RPMI7951 (cell line): ENCODE results near the gene LAIR2. TPM values are rescaled to one million over a fixed set of nuclear protein-coding genes. Genes with fewer than 3 reads are reported as not detected.
"Not testable (repeated sequence)": the region's sequence is repeated elsewhere in the genome, so short reads cannot be mapped to it uniquely, and the experiment has no call there.

Experiments
- DNase-seq: peaks from one replicate; pipeline ENCODE4 v3.0.0-alpha.2; 2012; ENCODE audit warnings: low read depth
- total RNA-seq: library from RNA; depleted of rRNA; stranded (reverse); fragments of >200 nt; shearing (Covaris generic); gene quantifications from 2 replicates; pipeline ENCODE4 v1.2.3, GENCODE V29; 2014

Gene LAIR2
- total RNA-seq, 1 experiment from 2014 or later, result not detected

DNA sequence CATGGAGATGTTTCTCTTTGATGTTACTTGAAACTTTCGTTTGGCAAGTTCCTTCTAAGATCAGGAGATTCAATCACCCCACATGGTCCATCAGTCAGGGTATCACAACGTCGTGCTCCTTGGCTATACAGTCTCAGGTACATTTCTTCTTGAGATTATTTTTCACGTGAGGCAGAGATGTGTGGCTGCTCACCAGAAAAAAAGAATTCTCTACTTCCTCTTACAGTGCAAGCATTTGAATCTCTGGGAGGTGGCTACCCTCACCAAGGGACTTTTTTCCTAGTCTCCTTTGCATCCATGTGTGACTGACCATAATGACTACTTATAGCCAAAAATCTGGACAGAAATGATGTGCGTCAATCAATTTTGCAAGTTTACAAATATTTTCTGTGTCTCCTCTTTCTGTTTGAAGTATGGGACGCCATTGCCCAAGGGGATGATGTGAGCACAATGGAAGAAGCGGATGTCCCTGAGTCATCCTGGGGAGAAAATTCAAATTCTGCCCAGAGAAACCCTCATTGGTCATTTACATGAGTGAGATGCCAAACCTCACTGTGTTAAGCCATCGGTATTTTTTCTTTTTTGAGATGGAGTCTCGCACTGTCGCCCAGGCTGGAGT, 8.6 kb upstream of the LAIR2 start:
- peak; percentile 22 for DNase-seq

DNA sequence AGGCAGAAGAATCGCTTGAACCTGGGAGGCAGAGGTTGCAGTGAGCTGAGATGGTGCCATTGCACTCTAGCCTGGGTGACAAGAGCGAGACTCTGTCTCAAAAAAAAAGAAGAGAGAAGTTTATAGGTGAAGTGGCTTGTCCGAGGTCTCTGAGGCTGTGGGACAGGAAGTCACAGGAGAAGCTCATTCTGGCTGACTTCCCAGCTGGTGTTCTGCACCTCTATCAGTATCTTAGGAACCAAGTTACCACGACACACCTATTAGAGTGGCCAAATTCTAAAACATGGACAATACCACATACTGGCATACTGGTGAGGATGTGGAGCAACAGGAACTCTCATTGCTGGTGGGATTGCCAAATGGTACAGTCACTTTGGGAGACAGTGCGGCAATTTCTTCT, 7.3 kb upstream of the LAIR2 start:
- not testable (repeated sequence) for DNase-seq

DNA sequence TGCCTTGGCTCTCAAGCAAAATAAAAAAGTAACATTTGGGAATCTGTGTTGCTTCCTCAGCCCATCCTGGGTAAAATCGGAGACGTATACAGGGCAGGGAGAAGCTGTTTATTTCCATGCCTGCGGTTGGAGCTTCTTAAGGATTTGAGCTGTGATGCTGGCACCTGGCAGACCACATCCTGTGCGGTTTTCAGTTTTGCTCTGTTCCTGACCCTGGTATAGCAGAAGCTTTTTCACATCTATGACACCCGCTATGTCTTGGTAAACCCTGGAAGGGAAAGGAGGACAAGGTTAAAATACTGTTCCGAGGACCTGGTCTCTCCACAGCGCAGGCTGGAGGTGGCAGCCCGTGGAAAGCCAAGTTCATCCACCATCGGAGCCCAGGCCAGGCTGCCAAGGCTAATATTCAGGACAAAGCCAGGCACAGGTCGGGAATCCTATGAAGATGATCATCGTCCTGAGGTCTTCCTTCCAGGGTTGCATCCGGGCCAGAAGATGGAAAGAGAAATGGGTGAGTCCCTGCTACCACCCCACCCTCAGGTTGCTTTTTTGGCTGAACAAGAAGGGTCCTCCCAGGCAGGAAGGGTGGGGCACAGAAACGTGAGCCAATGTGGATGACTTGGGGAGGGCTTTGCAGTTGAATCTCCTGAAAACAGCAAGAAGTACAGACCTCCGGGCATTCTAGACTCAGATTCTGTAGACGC, 4.7 kb upstream of the LAIR2 start:
- not testable (repeated sequence) for DNase-seq

GRCh38 chr19:54498451-54498772, 4.2 kb upstream of the LAIR2 start:
- not testable (repeated sequence) for DNase-seq

- not testable (repeated sequence) for DNase-seq
Observed at GRCh38 chr19:54505542-54505941, 2.9 kb downstream of the LAIR2 start.

DNA sequence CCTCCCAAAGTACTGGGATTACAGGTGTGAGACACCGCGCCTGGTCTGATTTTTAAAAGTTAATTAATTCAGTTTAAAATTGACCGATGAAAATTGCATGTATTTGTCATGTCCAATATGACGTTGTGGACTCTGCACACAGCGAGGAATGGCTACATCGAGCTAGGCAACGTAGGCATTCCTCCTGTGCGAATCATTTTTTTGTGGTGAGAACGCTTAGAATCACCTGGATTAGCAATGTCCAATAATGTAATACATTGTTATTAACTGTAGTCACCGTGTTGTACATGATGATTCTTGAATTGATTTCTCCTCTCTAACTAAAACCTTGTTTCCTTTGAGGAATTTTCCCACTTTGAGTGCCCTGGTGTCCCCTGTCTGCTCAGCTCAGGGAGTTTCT, 3.4 kb downstream of the LAIR2 start:
- no peak for DNase-seq

- DNase-seq, result not testable (repeated sequence)
Observed at GRCh38 chr19:54507038-54507717, 4.5 kb downstream of the LAIR2 start.

DNA sequence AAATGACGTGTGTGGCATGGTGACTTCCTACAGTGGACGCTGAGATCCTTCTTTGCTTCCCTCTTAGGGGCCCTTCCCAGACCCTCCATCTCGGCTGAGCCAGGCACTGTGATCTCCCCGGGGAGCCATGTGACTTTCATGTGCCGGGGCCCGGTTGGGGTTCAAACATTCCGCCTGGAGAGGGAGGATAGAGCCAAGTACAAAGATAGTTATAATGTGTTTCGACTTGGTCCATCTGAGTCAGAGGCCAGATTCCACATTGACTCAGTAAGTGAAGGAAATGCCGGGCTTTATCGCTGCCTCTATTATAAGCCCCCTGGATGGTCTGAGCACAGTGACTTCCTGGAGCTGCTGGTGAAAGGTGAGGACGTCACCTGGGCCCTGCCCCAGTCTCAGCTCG, 5.2 kb downstream of the LAIR2 start:
- DNase-seq, result no peak

DNA sequence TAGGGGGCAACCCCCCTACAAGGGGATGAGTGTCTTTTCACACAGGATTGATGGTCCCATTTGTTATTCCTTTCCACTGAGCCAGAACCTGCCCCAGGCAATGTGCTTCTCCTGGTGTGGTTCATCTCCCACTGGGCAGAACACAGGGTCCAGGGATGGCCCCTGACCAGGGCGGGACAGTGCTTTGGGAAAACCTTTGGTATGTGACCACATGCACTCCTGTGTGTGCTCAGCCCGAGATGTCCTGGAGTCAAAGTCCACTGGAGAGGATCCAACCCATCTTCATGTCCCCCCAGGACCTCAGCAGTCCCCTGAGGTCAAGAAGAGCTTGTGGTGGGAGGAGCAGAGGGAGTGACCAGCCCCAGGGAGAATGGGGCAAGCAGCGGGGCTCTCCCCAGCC, 5.9 kb downstream of the LAIR2 start:
- not testable (repeated sequence) for DNase-seq

GRCh38 chr19:54509200-54509940, 6.7 kb downstream of the LAIR2 start:
- DNase-seq, result not testable (repeated sequence)

GRCh38 chr19:54515156-54515555, 12.5 kb downstream of the LAIR2 start:
- DNase-seq, result no peak

- DNase-seq, result peak; percentile 80
Observed at GRCh38 chr19:54517483-54517882, 14.9 kb downstream of the LAIR2 start.

DNA sequence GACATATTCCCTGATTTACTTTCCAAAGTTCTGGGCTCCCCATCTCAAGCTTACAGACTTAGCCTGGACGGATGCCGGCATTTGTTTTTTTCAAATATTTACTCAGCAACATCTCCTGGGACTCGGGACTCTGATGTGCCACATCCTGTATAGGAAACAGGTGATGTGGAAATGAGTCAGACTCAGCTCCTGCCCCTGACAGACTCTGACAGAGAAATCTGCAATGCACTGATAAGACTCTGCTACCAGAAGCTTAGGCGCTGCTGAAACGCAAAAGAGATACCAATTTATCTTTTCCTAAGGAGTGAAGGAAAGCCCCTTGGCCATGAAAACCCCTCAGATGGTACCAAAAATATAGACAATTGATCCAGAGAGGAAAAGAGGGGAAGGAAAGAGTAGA, 16.2 kb downstream of the LAIR2 start:
- DNase-seq, result peak; percentile 63

- peak; percentile 31 for DNase-seq
Observed at GRCh38 chr19:54521022-54521859, 18.6 kb downstream of the LAIR2 start.

GRCh38 chr19:54521860-54522513, 19.4 kb downstream of the LAIR2 start:
- DNase-seq, result no peak

- DNase-seq, result peak; percentile 81
Observed at GRCh38 chr19:54523403-54523802, 20.8 kb downstream of the LAIR2 start.

DNA sequence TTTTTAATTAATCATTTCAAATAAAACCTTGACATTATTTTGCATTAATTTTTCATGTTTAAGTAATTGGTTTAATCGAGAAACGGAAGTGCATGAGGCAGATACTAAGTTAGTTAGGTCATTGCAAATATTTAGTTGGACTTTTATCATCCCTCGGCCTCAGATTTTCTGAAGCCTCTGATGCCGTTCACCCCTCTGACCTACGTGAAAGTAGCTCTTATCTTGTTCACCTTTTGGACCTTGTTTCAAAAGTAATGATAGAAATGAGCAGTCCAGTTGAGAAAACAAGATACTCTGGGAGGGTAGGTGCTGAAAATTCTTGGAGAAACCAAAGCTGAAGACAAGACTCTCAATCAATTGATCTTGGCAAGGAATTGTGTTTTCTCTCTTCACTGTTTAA, 23.0 kb downstream of the LAIR2 start:
- no peak for DNase-seq

DNA sequence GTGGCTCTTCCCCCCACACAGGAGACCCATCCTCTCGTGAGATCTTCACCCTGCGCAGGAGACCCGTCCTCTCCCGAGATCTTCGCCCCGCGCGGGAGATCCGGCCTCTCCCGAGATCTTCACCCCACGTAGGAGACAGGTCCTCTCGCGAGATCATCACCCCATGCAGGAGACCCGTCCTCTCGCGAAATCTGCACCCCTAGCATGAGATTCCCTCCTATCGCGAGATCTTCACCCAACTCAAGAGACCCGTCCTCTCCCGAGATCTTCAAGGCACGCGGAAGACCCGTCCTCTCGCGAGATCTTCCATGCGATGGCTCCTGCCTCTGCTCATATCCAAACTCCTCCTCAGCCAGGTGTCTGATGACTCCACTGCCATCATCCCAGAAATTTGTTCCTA, 24.3 kb downstream of the LAIR2 start:
- no peak for DNase-seq

DNA sequence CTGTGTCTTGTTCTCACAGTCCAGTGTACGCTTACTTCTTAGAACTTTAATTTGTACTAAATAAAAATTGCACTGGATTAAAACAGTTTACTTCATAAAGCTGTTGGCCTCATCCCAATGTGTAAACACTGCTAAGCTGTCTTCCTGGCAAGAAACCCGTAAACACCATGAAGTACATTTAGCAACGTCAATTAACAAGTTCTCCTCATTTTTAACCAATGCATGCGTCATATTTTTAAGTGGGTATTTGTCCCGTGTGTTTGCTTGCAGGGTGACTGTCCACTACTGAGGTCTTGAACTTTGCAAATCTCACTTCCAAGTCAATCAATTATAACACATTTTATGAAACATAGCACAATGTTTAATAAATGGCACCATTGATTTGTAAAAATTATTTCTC, 28.2 kb downstream of the LAIR2 start:
- no peak for DNase-seq

DNA sequence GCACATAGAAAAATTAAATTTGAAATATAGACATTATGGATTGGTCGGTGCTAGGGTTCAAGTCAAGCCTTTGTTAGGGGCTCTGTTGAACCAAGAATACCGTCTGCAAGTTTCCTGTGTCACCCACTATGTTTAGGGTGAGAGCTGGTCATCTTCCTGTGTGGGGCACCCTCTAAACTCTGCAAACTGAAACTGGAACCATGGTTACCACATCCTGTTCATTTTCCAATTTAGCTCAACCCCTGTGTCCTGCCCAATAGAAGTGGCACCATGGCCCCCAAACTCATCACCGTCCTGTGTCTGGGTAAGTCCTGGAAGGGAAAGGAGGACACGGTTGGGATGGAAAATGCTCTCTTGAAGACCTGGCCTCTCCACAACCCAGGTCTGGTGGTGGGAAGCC, 29.9 kb downstream of the LAIR2 start:
- no peak for DNase-seq

DNA sequence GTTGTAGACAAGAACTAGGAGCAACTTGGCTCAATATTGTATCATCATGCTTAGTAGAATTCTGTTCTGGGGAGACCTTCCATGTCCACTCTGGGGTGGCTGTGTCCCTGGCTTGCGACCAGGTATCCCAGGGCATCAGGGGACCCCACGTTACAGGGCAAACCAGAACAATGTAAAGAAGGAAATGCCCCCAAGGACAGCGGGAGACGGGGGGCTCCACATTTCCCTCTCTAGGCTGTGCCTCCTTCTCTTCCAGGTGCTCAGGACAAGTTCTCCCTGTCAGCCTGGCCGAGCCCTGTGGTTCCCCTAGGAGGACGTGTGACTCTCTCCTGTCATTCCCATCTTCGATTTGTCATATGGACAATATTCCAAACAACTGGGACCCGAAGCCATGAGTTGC, 30.8 kb downstream of the LAIR2 start:
- DNase-seq, result no peak
